NCI-H1105 treated with DMSO at 0.1 percent for 48 hours (cell line): ENCODE data around the gene MAP3K7CL.
"Not testable (repeated sequence)": the region's sequence is repeated elsewhere in the genome, so short reads cannot be mapped to it uniquely, and the experiment has no call there.

Experiments used
- DNase-seq: peaks from one replicate; lab custom pipeline; 2025; lab: John Stamatoyannopoulos, UW

The MAP3K7CL gene

GRCh38 chr21:29133796-29134195 is 3.4 kb downstream of the MAP3K7CL start:
- DNase-seq = no peak

GRCh38 chr21:29135481-29135880 is 5.0 kb downstream of the MAP3K7CL start:
- no peak for DNase-seq

DNA sequence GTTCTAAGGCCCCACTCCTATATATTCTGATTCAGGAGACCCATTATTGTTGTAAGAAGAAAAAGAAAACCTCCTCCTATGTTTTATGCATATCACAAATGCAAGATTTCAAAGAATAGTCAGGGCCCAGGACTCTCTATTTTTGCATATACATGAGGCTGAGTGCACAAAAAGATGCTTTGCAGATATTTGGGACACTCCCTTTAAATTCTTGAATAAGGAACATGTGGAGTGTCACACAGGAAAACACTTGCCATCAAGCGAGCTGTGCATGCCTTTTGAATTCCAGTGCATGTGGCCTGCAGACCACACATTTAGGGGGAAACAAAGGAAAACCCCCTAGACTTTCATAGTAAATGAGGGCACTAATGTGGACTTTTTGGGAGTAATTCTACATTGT is 5.6 kb downstream of the MAP3K7CL start:
- DNase-seq = no peak

- DNase-seq = no peak
Observed at GRCh38 chr21:29144736-29145353, 14.4 kb downstream of the MAP3K7CL start.

GRCh38 chr21:29145354-29145782 is 14.9 kb downstream of the MAP3K7CL start:
- DNase-seq = no peak

DNA sequence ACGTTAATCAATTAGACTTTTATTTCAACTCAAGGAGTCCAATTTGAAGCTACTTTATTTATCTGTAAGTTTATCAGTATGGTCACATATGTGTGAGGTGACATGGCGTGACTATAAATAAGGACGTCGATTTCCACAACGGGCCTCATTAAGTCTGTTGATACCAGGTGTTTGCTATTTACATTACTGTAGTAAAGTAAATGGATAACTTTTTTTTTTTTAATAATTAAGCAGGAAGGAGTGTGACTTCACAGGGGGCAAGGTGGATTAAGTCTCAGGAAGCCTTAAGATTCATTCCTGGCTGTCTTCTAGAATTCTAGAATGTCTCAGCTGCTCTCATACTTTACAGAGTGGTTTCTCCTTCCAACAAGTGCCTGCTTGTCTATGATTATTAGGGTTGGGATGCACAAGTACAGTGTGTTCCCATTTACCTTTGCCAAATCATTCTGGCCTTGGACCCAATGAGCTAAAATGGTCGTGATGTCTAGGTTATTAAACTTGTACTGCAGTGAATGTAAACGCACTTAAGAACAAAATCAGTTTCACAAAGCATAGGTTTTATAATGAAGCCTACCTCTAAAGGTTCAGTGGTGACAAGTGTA is 15.5 kb downstream of the MAP3K7CL start:
- DNase-seq = no peak

DNA sequence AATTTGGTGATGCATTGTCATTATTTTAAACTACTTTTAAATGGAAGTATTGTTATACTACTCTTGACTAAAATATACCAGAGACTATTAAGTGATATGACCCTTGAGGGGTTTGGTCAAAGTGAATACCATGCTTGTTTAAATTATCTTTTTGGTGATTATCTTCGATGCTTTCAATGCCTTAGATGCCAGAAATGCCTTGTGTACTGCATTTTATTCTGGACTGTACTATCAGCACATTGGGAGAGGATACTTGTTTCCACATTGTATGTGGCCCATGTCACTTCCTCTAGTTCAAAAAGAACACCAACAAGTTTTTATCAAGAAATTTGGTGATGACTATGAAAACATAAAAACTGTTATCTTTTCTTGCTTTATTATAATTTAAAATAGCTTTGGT is 16.3 kb downstream of the MAP3K7CL start:
- DNase-seq = no peak

DNA sequence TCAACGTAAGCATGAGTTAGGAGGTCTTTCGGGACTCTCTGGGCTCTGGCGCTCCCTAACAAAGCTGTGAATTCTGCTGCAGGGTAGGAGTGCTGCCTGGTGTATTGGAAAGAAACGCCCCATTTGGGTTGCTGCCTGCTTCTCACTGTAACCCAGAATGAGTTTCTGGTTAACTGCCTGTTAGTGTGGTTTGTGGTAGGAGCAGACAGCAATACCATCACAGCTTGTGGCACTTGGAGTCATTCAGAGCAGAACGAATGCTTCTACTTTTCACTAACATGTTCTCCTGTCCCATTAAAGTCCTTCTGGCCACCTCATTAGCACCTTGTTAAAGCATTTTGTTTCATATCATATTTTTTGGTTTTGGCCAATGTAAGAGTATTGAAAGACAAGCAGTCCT is 18.1 kb downstream of the MAP3K7CL start:
- DNase-seq = no peak

GRCh38 chr21:29149808-29150425 is 19.5 kb downstream of the MAP3K7CL start:
- DNase-seq = no peak

DNA sequence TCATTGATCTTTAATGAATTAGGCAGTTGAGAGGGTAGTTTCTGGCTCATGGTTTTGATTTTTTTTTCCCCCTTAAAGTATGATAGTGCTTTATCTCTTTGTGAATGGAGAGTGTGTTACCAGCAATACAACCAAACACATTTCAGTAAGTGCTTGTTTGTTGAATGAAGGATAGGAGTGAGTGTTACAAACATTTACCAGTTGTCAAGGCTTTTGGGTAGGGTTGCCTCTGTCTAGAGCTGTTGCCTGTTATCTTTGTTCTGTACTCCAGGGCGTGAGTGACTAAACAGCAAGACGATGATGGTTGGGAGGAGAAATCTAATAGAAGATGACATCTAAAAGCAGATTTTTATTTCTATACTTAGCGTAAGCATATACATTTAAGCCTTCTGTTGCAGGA is 21.5 kb downstream of the MAP3K7CL start:
- DNase-seq = no peak

GRCh38 chr21:29152916-29153315 is 22.5 kb downstream of the MAP3K7CL start:
- DNase-seq = peak; percentile 9

GRCh38 chr21:29154270-29154669 is 23.8 kb downstream of the MAP3K7CL start:
- DNase-seq = no peak

DNA sequence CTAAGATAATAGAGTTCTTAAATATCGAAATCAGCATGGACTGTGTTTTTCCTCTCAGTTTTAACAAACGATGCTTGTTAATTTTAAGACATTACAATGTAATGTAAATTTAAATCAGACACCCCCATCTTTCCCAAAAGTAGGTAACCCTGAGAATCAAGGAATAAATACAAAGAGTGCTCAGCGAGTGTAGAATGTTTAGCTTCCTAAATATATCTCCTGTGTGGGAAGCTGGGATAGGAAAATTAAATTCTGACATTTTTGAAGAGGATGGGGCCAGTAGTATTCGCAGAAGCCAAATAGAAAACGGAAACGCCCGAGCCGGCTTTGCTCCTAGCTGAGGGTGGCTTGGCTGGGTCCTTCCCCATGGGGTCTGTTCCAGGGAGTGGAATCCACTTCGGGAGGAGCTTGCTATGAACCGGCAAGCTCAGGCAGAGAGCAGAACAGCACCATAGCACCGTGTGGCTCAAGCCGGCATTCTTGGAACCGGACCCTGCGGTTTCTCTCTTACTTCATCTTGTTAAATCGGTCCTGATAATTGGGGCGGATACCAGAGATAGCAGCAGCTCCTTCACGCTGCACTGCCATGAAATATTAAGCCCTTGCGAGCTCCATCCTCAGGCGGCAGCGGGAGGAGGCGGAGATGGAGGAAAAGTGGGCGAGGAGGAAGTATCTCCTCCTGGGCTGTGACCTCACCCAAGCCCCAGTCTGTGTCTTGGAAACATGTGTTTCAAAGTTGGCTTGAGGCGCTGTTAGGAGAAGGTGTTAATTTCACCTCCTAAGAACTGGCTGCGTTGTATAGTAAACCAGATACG is 24.9 kb downstream of the MAP3K7CL start:
- no peak for DNase-seq

DNA sequence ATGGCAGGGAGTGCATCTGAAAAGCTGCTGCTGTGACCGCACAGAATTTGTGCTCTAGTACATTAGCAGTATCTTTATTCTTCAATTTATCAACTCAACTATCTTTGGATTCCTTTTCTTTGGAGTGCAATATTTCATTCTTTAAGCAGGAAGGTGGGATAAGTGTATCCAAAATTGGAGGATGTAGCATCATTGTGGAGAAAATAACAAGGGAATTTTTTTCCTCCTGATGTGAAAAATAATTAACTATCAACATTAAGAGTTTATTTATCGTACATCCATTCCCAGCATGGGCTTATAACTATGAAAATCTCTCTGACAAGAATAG is 25.5 kb downstream of the MAP3K7CL start:
- DNase-seq = no peak

GRCh38 chr21:29157080-29157479 is 26.6 kb downstream of the MAP3K7CL start:
- no peak for DNase-seq

GRCh38 chr21:29159842-29160241 is 29.4 kb downstream of the MAP3K7CL start:
- no peak for DNase-seq

- not testable (repeated sequence) for DNase-seq
Observed at GRCh38 chr21:29162825-29163224, 32.4 kb downstream of the MAP3K7CL start.

- no peak for DNase-seq
Observed at GRCh38 chr21:29163341-29164115, 33.1 kb downstream of the MAP3K7CL start.

DNA sequence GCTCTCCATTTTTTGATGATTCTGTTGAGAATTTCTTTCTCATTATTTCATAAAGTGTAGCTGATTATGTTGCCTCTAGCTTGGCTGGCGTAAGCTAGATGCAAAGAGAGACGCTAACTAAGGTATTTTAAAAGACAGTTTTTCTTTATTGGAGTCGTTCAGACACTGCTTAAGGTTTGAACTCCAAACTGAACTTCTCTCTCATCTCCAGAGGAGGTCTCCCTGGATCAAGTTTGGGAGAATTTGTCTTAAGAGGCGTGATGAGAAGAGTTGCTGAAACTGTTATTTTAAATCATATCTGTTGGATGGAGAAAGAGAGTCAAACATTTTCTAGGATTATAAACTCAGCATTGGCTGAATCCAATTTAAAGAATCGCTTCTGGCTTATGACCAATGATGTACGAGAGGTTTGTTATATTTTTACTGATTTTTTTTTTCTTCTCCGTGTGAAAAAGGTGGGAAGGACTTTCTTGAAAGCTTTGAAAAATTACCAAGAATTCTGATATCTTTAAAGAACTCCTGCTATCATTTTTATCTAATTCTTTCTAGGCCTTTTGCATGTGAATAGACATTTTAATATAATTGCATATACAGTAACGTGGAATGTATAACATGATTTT is 34.0 kb downstream of the MAP3K7CL start:
- peak; percentile 1 for DNase-seq

GRCh38 chr21:29166323-29166722 is 35.9 kb downstream of the MAP3K7CL start:
- no peak for DNase-seq

DNA sequence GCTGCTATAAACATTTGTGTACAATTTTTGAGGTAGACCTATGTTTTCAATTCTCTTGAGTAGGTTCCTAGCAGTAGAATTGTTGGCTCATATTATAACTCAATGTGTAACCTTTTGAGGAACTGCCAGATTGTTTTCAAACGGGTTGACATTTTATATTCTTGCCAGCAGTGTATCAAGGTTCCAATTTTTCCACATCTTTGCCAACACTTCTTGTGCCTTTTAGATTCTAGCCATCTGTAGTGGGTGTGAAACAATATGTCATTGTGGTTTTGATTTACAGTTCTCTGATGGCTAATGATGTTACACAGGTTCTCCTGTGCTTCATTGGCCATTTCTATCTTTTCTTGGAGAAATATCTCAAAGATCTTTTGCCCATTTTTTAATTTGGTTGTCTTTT is 36.4 kb downstream of the MAP3K7CL start:
- DNase-seq = no peak

GRCh38 chr21:29167481-29167880 is 37.0 kb downstream of the MAP3K7CL start:
- DNase-seq = not testable (repeated sequence)
